ENCODE measurements around the gene GIMAP8. TPM values are rescaled to one million over a fixed set of nuclear protein-coding genes. Genes with fewer than 3 reads are reported as not detected.

The GIMAP8 gene
- total and polyA plus RNA-seq, 2 experiments from 2014 or later: not detected

GRCh38 chr7:150405584-150406311 is 44.7 kb upstream of the GIMAP8 start:
- DNase-seq: peak; percentile 62
- Histone ChIP-seq H3K9ac (peak overlapping the region; percentile 92), H3F3A (ENCODE audit: insufficient read depth) (no peaks in the 10 kb centered on the region), H2AFZ (peak overlapping the region; percentile 94), H3K27me3 (replicated peaks; ENCODE audit: insufficient read depth) (no peaks in the 10 kb centered on the region), H3K4me2 (ENCODE audit: unreplicated experiment) (peak overlapping the region; percentile 92), H3K36me3 (ENCODE audit: low read depth) (no peaks in the 10 kb centered on the region), H3K4me3 (peak overlapping the region; percentile 82), H3K4me1 (ENCODE audit: insufficient read depth) (peaks cover 15% of the 10 kb centered on the region; the same call in 1 of the 2 replicates), H3K79me2 (ENCODE audit: insufficient read depth) (no peaks in the 10 kb centered on the region), H3K9me3 (ENCODE audit: low read depth) (no peaks in the 10 kb centered on the region), H4K20me1 (ENCODE audit: insufficient read depth) (no peaks in the 10 kb centered on the region), H3K27ac (no peak overlapping the region), H3K9me2 (ENCODE audit: insufficient read depth) (no peaks in the 10 kb centered on the region)
- in situ Hi-C loops (cut with MboI): no loop called here
- 5 to 7% methylated on average over 20 to 35 of the region's 35 CpGs for WGBS, 2 experiments (ENCODE audit: low coverage in 1 of 2, low lambda C conversion rate in 2 of 2, missing lambda C conversion rate in 2 of 2)
- no peak for TF ChIP-seq EZH2 (IDR thresholded peaks at IDR 0.05; ENCODE audit: insufficient read depth, poor library complexity, severe bottlenecking)
- TF ChIP-seq EZH2phosphoT487 (IDR thresholded peaks at IDR 0.05; ENCODE audit: insufficient read depth, low read depth): no peak

- Histone ChIP-seq H3F3A (ENCODE audit: insufficient read depth) (no peaks in the 10 kb centered on the region), H3K4me1 (ENCODE audit: insufficient read depth) (peaks cover 15% of the 10 kb centered on the region; the same call in 1 of the 2 replicates), H3K79me2 (ENCODE audit: insufficient read depth) (no peaks in the 10 kb centered on the region), H3K36me3 (ENCODE audit: low read depth) (no peaks in the 10 kb centered on the region), H3K9me2 (ENCODE audit: insufficient read depth) (no peaks in the 10 kb centered on the region), H3K4me3 (peak overlapping the region; percentile 82), H3K9me3 (ENCODE audit: low read depth) (no peaks in the 10 kb centered on the region), H3K27ac (no peak overlapping the region), H4K20me1 (ENCODE audit: insufficient read depth) (no peaks in the 10 kb centered on the region), H3K9ac (peak overlapping the region; percentile 92), H3K4me2 (ENCODE audit: unreplicated experiment) (peak overlapping the region; percentile 92), H2AFZ (peak overlapping the region; percentile 94), H3K27me3 (replicated peaks; ENCODE audit: insufficient read depth) (no peaks in the 10 kb centered on the region)
- in situ Hi-C loops (cut with MboI): no loop called here
- WGBS, 2 experiments (ENCODE audit: low coverage in 1 of 2, low lambda C conversion rate in 2 of 2, missing lambda C conversion rate in 2 of 2): 11 to 13% methylated on average over 2 of the region's 2 CpGs
- DNase-seq: no peak
- TF ChIP-seq EZH2phosphoT487 (IDR thresholded peaks at IDR 0.05; ENCODE audit: insufficient read depth, low read depth): no peak
- no peak for TF ChIP-seq EZH2 (IDR thresholded peaks at IDR 0.05; ENCODE audit: insufficient read depth, poor library complexity, severe bottlenecking)
Measured at GRCh38 chr7:150406312-150406566, 44.2 kb upstream of the GIMAP8 start.

- Histone ChIP-seq H3K9me3 (ENCODE audit: low read depth) (no peaks in the 10 kb centered on the region), H3K9me2 (ENCODE audit: insufficient read depth) (no peaks in the 10 kb centered on the region), H3K4me3 (peak overlapping the region; percentile 82; the same call in 1 of the 2 replicates), H3F3A (ENCODE audit: insufficient read depth) (no peaks in the 10 kb centered on the region), H4K20me1 (ENCODE audit: insufficient read depth) (no peaks in the 10 kb centered on the region), H3K79me2 (ENCODE audit: insufficient read depth) (no peaks in the 10 kb centered on the region), H3K9ac (peak overlapping the region; percentile 92; the same call in 1 of the 2 replicates), H3K4me1 (ENCODE audit: insufficient read depth) (peaks cover 15% of the 10 kb centered on the region; the same call in 1 of the 2 replicates), H2AFZ (peak overlapping the region; percentile 70), H3K36me3 (ENCODE audit: low read depth) (no peaks in the 10 kb centered on the region), H3K27ac (no peak overlapping the region), H3K4me2 (ENCODE audit: unreplicated experiment) (no peak overlapping the region), H3K27me3 (replicated peaks; ENCODE audit: insufficient read depth) (no peaks in the 10 kb centered on the region)
- DNase-seq: peak; percentile 27
- in situ Hi-C loops (cut with MboI): no loop called here
- 64 to 65% methylated on average over 10 of the region's 10 CpGs for WGBS, 2 experiments (ENCODE audit: low coverage in 1 of 2, low lambda C conversion rate in 2 of 2, missing lambda C conversion rate in 2 of 2)
- TF ChIP-seq EZH2 (IDR thresholded peaks at IDR 0.05; ENCODE audit: insufficient read depth, poor library complexity, severe bottlenecking) (no peak), EZH2phosphoT487 (IDR thresholded peaks at IDR 0.05; ENCODE audit: insufficient read depth, low read depth) (no peak)
Measured at GRCh38 chr7:150406567-150407421, 43.6 kb upstream of the GIMAP8 start.

GRCh38 chr7:150407588-150408392 is 42.6 kb upstream of the GIMAP8 start:
- Histone ChIP-seq H3K4me2 (ENCODE audit: unreplicated experiment) (no peak overlapping the region), H3K27me3 (replicated peaks; ENCODE audit: insufficient read depth) (no peaks in the 10 kb centered on the region), H4K20me1 (ENCODE audit: insufficient read depth) (no peaks in the 10 kb centered on the region), H3K9ac (no peak overlapping the region), H3K4me3 (no peak overlapping the region), H3K36me3 (ENCODE audit: low read depth) (no peaks in the 10 kb centered on the region), H3K27ac (no peak overlapping the region), H3K9me2 (ENCODE audit: insufficient read depth) (no peaks in the 10 kb centered on the region), H3F3A (ENCODE audit: insufficient read depth) (no peaks in the 10 kb centered on the region), H3K9me3 (ENCODE audit: low read depth) (no peaks in the 10 kb centered on the region), H2AFZ (no peak overlapping the region), H3K4me1 (ENCODE audit: insufficient read depth) (peaks cover 15% of the 10 kb centered on the region; the same call in 1 of the 2 replicates), H3K79me2 (ENCODE audit: insufficient read depth) (no peaks in the 10 kb centered on the region)
- TF ChIP-seq EZH2 (IDR thresholded peaks at IDR 0.05; ENCODE audit: insufficient read depth, poor library complexity, severe bottlenecking) (no peak), EZH2phosphoT487 (IDR thresholded peaks at IDR 0.05; ENCODE audit: insufficient read depth, low read depth) (no peak)
- WGBS, 2 experiments (ENCODE audit: low coverage in 1 of 2, low lambda C conversion rate in 2 of 2, missing lambda C conversion rate in 2 of 2): 97 to 100% methylated on average over 62 to 90 of the region's 91 CpGs
- in situ Hi-C loops (cut with MboI): no loop called here
- no peak for DNase-seq

Data from GM23248 (cell line).